ENCODE data around the gene SORCS3. TPM values are rescaled to one million over a fixed set of nuclear protein-coding genes. Genes with fewer than 3 reads are reported as not detected.

The SORCS3 gene
- total RNA-seq, 1 experiment from 2014 or later: not detected

GRCh38 chr10:104835422-104835821 lies 194.3 kb downstream of the SORCS3 start:
- H3K27me3 ChIP-seq (ENCODE audit: insufficient read depth, low read depth): no peaks in the 10 kb centered on the region
- DNase-seq: no peak
- H3K4me2 ChIP-seq: no peak overlapping the region
- no peaks in the 10 kb centered on the region for H3K79me2 ChIP-seq (ENCODE audit: low read depth)
- H3F3A ChIP-seq (ENCODE audit: insufficient read depth, low read depth): no peaks in the 10 kb centered on the region
- POLR2A ChIA-PET (ENCODE audit: unreplicated experiment): no interaction called here
- no peak overlapping the region for H2AFZ ChIP-seq
- H3K27ac ChIP-seq: no peak overlapping the region
- no peaks in the 10 kb centered on the region for H3K9me3 ChIP-seq (ENCODE audit: insufficient read depth, low read depth)
- H3K4me3 ChIP-seq: no peak overlapping the region
- no TSS peak for BruUV-seq (replicated peaks)
- no peaks in the 10 kb centered on the region for H3K4me1 ChIP-seq (replicated peaks; ENCODE audit: insufficient read depth)
- CTCF ChIA-PET: no interaction called here
- H3K36me3 ChIP-seq (ENCODE audit: low read depth): no peaks in the 10 kb centered on the region
- no peaks in the 10 kb centered on the region for H3K9me2 ChIP-seq (ENCODE audit: insufficient read depth)
- intact Hi-C loops (cut with micrococcal nuclease; ENCODE audit: unreplicated experiment): no loop called here
- H4K20me1 ChIP-seq (ENCODE audit: insufficient read depth): no peaks in the 10 kb centered on the region
- TF ChIP-seq EZH2 (IDR thresholded peaks at IDR 0.05; ENCODE audit: low read depth): no peak
- TF ChIP-seq CTCF (conservative IDR thresholded peaks at IDR 0.05): no peak

- Histone ChIP-seq H3K4me3 (no peak overlapping the region), H3K27ac (no peak overlapping the region), H3K79me2 (ENCODE audit: low read depth) (no peaks in the 10 kb centered on the region), H3K4me2 (no peak overlapping the region), H3K9me3 (ENCODE audit: insufficient read depth, low read depth) (no peaks in the 10 kb centered on the region), H3K9me2 (ENCODE audit: insufficient read depth) (no peaks in the 10 kb centered on the region), H4K20me1 (ENCODE audit: insufficient read depth) (no peaks in the 10 kb centered on the region), H3K36me3 (ENCODE audit: low read depth) (no peaks in the 10 kb centered on the region), H3K4me1 (replicated peaks; ENCODE audit: insufficient read depth) (no peaks in the 10 kb centered on the region), H3F3A (ENCODE audit: insufficient read depth, low read depth) (no peaks in the 10 kb centered on the region), H2AFZ (no peak overlapping the region), H3K27me3 (ENCODE audit: insufficient read depth, low read depth) (no peaks in the 10 kb centered on the region)
- no peak for DNase-seq
- TF ChIP-seq CTCF (conservative IDR thresholded peaks at IDR 0.05) (no peak), EZH2 (IDR thresholded peaks at IDR 0.05; ENCODE audit: low read depth) (no peak)
- ChIA-PET CTCF (no interaction called here), POLR2A (ENCODE audit: unreplicated experiment) (no interaction called here)
- intact Hi-C loops (cut with micrococcal nuclease; ENCODE audit: unreplicated experiment): no loop called here
- BruUV-seq (replicated peaks): no TSS peak
These were observed 201.6 kb downstream of the SORCS3 start for GRCh38 chr10:104842704-104843103.

- Histone ChIP-seq H4K20me1 (ENCODE audit: insufficient read depth) (no peaks in the 10 kb centered on the region), H3K36me3 (ENCODE audit: low read depth) (no peaks in the 10 kb centered on the region), H3F3A (ENCODE audit: insufficient read depth, low read depth) (no peaks in the 10 kb centered on the region), H3K27me3 (ENCODE audit: insufficient read depth, low read depth) (no peaks in the 10 kb centered on the region), H3K79me2 (ENCODE audit: low read depth) (no peaks in the 10 kb centered on the region), H3K4me3 (no peak overlapping the region), H3K4me2 (no peak overlapping the region), H3K9me3 (ENCODE audit: insufficient read depth, low read depth) (no peaks in the 10 kb centered on the region), H3K27ac (no peak overlapping the region), H2AFZ (no peak overlapping the region), H3K9me2 (ENCODE audit: insufficient read depth) (no peaks in the 10 kb centered on the region), H3K4me1 (replicated peaks; ENCODE audit: insufficient read depth) (no peaks in the 10 kb centered on the region)
- intact Hi-C loops (cut with micrococcal nuclease; ENCODE audit: unreplicated experiment): no loop called here
- no peak for DNase-seq
- BruUV-seq (replicated peaks): no TSS peak
- TF ChIP-seq CTCF (conservative IDR thresholded peaks at IDR 0.05): no peak
- TF ChIP-seq EZH2 (IDR thresholded peaks at IDR 0.05; ENCODE audit: low read depth): no peak
- ChIA-PET CTCF (no interaction called here), POLR2A (ENCODE audit: unreplicated experiment) (no interaction called here)
These were observed 203.0 kb downstream of the SORCS3 start for GRCh38 chr10:104844073-104844472.
